NCI-H128 (cell line): ENCODE results near the gene ADCY2.

Source experiments
- DNase-seq: peaks from one replicate; lab custom pipeline; 2025; ENCODE audit not compliant: unreplicated experiment; lab: John Stamatoyannopoulos, UW

Gene ADCY2

DNA sequence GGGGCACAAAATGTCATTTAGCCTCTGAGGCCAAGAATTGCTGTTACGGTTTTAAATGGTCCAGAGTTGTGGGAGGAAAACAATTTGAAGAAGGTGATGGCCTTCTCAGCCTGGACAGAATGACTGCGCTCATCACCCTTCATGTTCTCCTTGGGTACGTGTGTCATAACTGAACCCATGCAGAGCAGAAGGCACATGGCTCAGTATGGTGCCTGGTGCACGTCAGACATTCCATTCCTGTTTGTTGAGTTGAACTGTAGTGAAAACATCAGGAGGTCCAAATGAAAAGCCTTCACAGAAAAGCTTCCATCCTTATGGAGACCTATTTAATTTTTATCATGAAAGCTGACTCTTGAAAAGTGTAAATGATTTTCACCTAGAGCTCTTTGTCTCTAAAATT, 321.8 kb downstream of the ADCY2 start:
- DNase-seq: no peak

DNA sequence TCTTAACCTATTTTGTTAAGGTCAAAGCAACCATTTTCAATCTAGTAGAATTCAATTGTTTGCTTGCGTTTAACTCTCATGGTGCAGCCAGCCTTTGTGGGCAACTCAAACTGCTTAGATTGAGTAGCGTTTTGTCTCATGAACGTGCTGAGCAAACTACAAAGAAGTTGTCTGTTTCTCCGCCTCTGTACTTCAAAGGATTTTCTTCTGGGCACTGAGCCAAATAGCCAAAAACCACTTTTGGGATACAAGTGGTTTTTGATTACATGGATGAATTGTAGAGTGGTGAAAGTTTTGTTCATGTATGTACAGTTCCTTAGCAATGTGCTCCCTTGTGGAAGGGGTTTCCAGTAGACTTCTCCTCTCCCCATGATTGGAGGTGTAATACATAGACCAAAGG, 332.1 kb downstream of the ADCY2 start:
- DNase-seq: peak; percentile 47

DNA sequence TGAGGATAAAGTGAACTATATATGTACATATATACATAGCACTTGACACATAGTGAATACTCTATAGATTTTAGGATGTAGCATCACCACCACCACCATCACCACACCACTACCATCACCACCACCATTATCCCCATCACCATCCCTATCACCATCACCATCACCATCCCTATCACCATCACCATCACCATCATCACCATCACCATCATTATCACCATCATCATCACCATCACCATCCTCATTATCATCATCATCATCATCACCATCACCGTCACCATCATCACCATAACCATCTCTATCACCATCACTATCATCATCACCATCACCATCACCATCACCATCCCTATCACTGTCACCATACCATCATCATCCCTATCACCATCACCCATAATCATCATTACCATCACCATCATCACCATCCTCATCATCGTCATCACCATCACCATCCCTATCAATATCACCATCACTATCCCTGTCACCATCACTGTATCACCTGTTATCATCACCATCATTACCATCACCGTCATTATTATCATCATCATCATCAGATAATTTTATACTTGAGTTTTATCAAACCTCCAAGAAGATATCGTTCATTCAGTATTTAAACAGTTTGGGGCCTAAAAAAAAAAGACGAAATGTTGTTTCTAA, 345.6 kb downstream of the ADCY2 start:
- no peak for DNase-seq

DNA sequence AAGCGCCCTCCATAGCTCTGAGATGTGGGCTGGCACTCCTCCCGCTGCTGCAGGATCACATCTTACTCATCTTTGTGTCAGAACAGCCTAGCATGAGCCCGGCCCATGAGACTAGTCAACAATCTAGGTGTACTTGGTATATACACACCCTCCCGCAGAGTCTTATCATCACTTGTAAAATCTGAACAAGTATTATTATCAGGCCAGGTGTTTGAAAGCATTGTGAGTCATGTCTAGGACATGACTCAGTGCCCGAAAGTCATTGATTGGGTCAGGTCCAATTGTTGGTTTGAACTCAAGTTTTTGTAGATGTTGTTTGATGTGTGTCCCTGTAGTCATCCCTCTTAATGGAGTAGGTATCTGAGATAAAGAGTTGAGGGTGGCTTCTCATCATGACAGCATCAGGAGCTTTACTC, 346.3 kb downstream of the ADCY2 start:
- no peak for DNase-seq

DNA sequence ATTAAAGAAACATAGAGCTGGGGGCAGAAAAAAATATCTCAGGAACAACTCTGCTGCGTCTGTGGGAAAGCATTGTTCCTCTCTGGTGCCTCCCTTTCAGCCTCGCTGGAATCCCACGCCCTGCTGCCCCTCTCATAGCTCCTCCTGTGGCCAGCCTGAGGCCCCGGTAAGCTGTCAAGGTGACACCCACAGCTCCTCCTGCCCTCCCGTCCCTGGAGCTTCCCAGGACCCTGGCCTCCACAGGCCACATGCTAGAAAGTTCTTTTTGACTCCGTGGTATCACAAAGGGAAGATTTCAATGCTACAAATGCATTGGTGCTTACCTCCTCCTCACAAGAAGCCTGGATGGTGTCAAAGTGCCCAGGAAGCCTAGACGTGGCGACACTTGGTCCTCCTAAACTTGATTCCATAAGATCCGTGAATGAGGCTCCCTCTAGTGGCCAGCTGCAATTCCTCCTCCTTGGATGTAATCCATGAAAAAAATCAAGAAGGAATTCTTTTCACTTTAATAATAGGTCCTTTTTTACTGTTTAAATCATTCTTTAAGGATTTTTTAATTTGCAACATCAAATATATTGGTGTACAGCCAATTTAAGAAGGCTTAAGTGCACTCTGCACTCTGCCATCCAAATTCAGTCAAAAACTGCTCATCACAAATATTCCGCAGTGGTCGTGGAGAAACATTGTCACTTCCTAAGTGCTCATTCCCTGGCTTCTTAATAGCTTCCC, 350.1 kb downstream of the ADCY2 start:
- DNase-seq: peak; percentile 85

DNA sequence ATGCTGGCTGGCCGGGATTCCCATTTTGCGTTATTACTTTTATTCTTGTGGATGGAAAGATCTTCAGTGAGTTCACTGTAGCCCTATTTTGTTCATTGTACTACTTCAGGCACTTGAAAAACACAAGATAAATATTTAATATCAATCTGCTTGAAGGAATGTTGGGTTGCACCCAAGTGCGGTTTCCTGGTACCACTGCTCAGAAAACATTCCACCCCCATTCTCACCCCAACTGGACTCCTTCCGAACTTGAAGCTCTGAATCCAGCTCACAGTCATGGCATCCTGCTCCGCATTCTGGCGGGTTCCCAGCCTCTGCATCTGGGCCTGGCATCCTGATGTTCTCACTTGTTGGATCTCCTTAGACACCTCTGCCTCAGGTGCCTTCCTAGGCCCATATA, 351.8 kb downstream of the ADCY2 start:
- no peak for DNase-seq

DNA sequence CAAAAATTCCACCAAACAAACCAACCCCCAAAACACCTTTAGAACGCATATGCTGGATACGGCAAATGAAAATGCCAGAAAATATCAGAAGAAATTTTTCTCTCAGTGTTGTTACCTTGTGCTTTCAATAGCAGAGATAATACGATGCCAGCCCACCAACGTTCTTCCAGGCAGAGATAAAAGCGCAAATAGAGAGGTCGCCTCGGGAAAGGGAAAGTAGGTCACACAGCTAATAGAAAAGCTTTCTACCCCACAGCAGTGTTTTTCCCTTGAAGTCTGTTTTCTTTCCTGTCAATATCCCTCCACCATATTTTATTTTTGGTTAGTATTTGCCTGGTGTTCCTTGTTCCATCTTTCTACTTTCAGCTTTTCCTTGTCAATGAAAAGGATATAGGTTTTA, 353.7 kb downstream of the ADCY2 start:
- no peak for DNase-seq

DNA sequence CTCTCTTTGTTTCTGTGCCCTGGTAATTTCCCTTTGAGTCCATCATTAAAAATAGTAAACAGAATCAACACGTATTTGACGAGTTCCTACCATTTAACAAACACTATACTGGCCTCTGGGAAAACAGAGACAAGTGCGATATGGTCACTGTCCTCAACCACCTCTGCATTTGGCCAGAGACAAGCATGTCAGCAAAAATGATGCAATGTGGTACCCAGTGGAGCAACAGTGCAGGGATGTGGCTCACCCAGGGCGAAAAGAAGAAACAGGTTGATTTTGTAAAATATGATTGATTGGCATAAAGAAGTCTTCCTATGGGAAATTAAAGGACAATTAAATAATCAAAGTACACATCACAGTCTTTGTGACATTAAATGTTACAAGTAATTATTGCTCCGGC, 355.9 kb downstream of the ADCY2 start:
- no peak for DNase-seq

DNA sequence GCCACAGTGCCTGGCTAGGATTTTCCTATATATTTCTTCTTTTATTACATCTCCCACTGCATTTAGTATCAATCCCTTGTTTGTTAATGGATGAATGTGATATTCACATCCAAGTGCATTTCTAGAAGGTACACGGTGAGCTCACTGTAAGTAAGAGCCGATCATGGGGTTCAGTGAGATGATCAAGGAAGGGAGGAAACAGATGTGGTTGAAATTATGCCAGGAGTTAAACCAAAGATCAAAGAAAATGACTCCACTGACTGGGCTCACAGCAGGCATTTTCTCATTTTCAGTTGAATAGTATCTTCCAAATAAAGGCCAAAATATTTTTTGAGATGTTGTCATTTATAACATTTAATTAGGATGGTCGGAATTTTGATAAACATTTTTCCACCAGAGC, 357.2 kb downstream of the ADCY2 start:
- DNase-seq: no peak

DNA sequence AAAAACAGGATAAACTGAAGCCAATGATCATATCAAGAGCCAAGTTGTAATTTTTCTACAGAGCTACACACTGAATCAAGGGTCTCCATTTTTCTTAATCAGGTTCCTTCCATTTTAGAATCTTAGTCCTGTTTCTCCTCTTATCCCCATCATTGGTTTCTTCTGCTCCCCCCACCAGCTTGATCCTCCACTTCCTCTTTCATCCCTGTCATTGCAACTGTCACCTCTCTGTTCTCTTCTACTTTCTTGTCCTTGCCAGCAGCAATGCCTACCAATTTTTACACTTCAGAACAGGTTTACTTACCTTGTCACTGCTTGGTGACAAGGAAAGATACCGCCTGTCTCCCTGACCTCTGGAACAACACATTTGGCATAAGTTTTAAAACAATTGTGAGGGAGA, 357.7 kb downstream of the ADCY2 start:
- DNase-seq: no peak

DNA sequence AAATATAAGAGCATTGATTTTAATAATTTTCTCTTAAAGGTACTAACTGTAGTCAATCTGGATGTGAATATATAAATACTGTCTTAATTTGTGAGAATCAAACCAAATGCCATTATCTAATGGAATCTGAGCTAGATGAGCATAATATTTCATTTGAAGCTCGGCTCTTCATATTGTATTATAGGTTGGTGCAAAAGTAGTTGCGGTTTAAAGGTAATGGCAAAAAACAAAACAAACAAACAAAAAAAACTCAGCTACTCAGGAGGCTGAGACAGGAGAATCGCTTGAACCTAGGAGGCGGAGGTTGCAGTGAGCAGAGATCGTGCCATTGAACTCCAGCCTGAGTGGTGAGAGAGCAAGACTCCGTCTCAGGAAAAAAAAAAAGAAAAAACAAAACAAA, 358.6 kb downstream of the ADCY2 start:
- DNase-seq: no peak

DNA sequence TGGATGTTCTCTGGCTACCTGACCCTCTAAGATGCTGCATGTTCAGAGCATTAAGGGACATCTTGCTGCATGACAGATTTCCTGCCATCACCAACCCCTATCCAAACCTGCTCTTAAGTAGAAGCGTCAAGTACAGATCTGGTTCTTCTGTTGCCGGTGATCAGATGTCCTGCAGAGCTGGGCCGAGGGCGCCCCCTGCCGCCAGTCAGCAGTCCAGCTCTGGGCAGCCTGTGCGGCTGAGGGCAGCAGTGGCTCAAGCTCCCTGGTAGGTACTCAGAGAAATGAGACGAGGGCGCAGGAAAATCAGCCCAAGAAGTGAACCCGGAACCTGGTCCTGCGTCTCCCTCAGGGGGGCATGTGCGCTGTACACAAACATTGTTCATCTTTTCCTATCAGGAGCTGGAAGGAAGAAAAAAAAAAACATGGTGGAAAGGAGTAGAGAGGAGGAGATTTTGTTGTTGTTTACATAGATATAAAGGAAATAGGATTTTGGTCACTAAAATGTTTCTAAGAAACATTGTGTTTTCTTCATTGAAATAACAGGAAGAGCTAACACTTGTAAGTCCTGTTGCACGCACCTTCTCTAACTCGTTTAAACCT, 359.2 kb downstream of the ADCY2 start:
- DNase-seq: no peak

DNA sequence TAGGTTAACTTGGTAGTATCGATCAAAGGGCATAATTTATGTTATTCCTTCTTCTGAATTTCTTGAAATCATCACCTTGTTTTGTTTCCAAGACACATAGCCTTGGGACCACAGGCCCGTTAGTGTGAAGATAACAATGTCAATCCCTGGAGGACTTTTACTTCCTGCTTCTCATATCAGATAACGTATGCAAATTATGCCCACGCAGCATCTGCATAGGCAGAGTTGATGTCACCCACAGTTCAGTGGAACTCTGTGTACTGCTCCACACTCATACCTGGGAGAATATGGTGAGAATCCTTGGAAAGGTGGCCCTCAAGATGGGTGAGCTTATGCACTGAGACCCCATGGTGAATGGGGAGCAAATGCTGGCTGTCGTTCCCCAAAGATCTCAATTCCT, 360.0 kb downstream of the ADCY2 start:
- no peak for DNase-seq

DNA sequence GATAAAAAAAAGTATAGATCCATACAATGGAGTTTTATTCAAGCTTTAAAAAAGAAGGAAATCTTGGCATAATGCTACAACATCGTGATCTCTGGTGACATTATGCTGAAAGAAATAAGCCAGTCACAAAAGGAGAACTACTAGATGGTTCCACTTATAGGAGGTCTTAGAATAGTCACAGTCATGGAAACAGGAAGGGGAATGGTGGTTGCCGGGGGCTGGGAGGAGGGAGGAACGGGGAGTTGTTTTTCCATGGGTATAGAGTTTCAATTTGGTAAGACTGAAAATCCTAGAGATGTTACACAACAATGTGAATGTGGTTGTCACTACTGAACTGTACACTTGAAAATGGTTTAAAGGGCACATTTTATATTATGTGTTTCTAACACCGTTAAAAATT, 360.5 kb downstream of the ADCY2 start:
- DNase-seq: no peak

DNA sequence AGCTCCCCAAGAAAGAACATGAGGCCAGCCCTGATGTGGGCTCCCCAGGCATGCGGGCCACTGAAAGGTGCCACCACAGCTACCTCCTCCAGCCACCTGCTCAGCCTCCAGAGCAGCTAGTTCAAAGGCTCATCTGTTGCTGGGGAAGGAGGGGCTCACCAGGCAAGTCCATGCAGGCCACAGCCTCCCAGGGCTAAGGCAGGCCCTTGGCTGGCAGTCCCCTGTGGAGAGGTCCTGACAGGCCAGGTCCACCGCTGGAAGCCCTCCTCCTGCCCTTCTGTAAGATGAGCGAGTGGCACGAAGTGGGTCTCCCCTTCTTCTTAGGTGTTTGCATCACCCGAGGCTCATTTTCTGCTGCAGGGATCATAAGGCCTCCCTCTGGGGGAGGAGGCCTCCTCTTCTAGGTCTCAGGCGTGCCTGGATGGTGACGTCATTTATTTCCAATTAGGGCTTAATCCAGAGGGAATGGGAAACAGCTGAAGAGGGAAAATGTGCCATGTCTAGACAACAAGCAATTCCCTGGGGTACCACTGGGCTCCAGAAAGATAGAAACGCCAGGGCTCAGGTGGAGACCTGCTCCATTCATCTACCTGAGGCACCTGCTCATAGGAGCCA, 363.4 kb downstream of the ADCY2 start:
- DNase-seq: no peak

DNA sequence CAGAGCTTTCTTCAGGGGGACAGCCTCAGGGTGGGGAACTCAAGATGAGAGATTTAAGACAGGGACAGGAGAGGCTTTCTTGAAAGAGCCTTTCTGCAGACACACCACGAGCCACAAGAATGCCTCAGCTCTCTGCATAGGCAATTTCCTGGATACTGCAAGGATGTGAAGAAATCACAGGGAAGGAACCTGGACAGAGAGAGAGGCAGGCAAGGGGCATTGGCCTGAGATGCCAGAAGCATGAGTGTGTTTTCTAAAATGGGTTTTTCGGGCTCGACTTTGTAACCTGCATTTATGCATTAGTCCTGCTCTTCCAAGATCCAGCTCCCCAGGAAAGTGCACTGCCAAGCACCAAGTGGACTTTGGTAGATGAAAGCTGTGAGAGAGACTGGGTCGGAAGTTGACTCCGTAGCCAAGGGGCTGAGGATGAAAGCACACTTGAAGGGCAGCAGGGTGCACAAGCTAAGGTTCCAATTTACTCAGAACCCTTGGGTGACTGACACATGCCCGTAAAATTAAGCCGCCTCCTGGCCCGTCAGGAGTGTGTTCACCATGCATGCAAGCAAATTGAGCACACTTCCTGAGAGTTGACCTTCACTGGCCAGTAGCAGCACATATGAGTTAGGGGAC, 364.1 kb downstream of the ADCY2 start:
- DNase-seq: no peak

DNA sequence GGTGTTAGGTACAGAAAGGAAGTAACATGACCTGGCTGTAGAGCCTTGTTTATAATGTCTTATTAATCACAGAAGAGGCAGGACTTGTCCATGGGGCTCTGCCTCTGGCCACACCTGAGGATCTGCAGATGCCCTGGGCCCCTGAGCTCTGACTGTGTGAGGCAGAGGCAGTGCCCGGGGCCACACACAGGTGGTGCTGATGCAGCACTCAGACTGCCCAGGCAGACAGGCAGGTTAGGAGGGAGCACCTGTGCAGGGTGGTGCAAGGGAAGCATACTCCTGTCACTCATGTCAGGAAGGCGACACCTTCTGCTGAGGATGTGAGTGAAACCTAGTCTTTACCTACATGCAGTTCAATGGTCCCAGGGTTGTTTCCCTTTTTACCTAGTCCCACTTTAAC, 366.3 kb downstream of the ADCY2 start:
- DNase-seq: no peak

DNA sequence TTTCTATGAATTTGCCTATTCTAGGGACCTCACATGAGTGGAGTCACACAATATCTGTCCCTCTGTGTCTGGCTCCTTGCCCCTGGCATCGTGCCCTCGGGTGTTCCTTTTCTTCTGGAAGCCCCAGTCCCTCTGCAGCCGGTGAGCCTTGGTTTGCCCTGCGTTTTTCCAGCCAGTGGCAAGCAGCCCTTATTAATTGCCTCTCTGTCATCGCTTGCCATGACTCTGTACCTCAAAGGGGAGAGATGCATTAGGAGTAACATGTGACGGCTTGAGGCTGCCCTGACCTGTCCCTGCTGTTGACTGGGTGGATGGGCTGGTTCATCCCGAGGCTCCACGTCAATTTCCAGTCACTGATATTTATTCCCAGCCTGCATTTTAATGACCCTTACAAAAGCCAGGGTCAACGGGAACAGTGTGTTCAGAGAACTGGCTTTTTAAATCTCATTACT, 367.7 kb downstream of the ADCY2 start:
- peak; percentile 26 for DNase-seq

DNA sequence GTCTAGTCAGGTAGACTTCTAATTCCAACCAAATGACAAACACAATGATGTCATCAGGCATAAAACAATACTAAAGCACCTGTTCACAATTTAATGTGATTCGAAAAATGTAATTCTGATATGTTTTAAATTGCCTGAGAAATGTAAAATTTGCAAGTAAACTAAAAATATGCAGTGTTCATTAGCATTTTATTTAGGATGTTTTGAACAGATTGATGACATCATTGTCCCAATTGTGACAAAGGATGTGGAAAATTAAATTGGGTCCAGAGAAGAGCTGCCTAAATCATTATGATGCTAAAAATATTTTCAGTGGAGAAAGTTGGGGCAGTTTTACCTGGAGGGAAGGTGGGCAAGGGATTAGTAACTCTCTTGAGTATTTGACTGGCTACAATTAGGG, 368.5 kb downstream of the ADCY2 start:
- no peak for DNase-seq

DNA sequence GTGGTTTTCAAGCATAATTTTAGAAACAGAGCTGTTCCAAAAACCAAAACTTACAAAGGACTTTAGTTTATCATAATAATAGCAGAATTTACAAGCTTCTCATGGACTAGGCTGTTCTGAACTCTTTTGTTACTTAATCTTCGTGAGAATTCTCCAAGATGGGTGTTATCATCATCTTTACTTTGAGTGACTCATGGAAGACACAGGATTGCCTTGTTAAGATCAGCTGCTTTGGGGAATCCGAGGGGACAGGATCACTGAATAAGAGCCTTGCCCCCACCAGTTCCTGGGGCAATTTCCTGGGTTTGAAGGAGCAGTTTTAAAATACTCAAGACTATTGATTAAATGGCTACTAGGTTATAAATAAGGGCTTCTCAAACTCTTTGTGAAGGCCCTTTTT, 374.5 kb downstream of the ADCY2 start:
- no peak for DNase-seq

DNA sequence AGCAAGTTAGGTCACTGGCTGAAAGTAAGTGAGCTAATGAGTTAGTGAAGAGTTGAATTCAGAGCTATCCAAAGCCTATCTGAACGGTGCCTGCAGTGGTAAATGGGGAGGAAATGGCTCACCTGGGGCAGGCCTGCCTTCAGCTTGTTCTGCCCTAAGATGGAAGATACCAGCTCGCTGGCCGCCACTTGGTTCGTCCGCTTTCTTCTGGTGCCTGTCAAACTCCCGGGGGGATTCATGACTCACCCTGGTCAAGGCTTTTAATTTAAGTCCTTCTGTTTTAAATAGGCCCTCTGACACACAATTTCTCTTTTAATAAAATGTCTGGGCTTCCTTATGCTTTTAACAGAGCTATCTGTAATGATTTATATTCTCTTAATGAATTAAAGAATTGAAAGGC, 376.2 kb downstream of the ADCY2 start:
- DNase-seq: no peak

DNA sequence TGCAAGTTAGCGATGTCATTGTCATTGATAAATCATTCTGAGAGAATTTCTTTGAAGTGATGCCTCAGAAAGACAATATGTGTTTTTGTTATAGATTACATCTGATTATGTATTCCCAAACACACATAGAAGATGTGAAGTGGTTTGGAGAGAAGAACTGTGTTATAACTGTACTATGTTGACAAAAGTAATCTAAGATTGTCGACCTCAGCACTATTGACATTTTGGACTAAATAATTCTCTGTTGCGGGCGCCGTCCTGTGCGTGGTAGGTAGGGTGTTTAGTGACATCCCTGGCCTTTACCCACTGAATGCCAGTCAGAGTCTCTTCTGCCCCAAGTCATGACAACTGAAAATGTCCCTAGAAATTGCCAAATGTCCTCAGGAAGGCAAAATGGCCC, 377.2 kb downstream of the ADCY2 start:
- no peak for DNase-seq
